ENCODE results near the gene SUGT1.
"Not testable (repeated sequence)": the region's sequence is repeated elsewhere in the genome, so short reads cannot be mapped to it uniquely, and the experiment has no call there.

GRCh38 chr13:52720904-52721303 lies 68.3 kb downstream of the SUGT1 start:
- not testable (repeated sequence) for TF ChIP-seq POLR2A (IDR thresholded peaks at IDR 0.05)
- TF ChIP-seq, protein P1, sequence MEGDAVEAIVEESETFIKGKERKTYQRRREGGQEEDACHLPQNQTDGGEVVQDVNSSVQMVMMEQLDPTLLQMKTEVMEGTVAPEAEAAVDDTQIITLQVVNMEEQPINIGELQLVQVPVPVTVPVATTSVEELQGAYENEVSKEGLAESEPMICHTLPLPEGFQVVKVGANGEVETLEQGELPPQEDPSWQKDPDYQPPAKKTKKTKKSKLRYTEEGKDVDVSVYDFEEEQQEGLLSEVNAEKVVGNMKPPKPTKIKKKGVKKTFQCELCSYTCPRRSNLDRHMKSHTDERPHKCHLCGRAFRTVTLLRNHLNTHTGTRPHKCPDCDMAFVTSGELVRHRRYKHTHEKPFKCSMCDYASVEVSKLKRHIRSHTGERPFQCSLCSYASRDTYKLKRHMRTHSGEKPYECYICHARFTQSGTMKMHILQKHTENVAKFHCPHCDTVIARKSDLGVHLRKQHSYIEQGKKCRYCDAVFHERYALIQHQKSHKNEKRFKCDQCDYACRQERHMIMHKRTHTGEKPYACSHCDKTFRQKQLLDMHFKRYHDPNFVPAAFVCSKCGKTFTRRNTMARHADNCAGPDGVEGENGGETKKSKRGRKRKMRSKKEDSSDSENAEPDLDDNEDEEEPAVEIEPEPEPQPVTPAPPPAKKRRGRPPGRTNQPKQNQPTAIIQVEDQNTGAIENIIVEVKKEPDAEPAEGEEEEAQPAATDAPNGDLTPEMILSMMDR (IDR thresholded peaks at IDR 0.05 in 8 of 11, conservative IDR thresholded peaks at IDR 0.05 in 3 of 11) = not testable (repeated sequence)

Data from spleen (tissue), 7 donors.